Progenitor cell of endocrine pancreas (in vitro differentiated cells): ENCODE results near the gene ARID5B. TPM values are rescaled to one million over a fixed set of nuclear protein-coding genes. Genes with fewer than 3 reads are reported as not detected.
A peak's percentile ranks its signal among the peaks of the same experiment; 100 is the strongest.

Source experiments
- DNase-seq: peaks from one replicate; pipeline ENCODE4 v3.0.0; 2021; ENCODE audit warnings: low spot score; ENCODE audit not compliant: unreplicated experiment
- H3K27ac Mint-ChIP-seq: 2 replicates; pipeline ENCODE4 v1.8.0; 2021; ENCODE audit warnings: mild to moderate bottlenecking, moderate library complexity, mixed read lengths
- H3K27me3 Mint-ChIP-seq: 2 replicates; pipeline ENCODE4 v1.8.0; 2021; ENCODE audit warnings: mixed read lengths
- H3K36me3 Mint-ChIP-seq: 2 replicates; pipeline ENCODE4 v1.8.0; 2022; ENCODE audit warnings: mixed read lengths; ENCODE audit not compliant: insufficient read depth
- H3K4me1 Mint-ChIP-seq: 2 replicates; pipeline ENCODE4 v1.8.0; 2021; ENCODE audit warnings: low read depth, mixed read lengths
- H3K4me3 Mint-ChIP-seq: 2 replicates; pipeline ENCODE4 v1.8.0; 2021; ENCODE audit warnings: low read depth, mild to moderate bottlenecking, moderate library complexity, mixed read lengths
- H3K9me3 Mint-ChIP-seq: 2 replicates; pipeline ENCODE4 v1.8.0; 2021; ENCODE audit warnings: low read depth, mixed read lengths
- CTCF ChIP-seq: fragments of 200-600 bp; sonication (generic); IDR thresholded peaks from one replicate; pipeline ENCODE4 v1.5.0; 2021; ENCODE audit warnings: antibody characterized with exemption, mild to moderate bottlenecking; ENCODE audit not compliant: unreplicated experiment
- total RNA-seq: library from RNA; stranded (reverse); gene quantifications from 2 replicates; pipeline ENCODE4 v1.2.1, GENCODE V29; 2021

ARID5B gene
- total RNA-seq, 1 donor from 2014 or later: 19.7 TPM

- no peak for DNase-seq
- peaks cover 27% of the 10 kb centered on the region for H3K36me3 Mint-ChIP-seq
- no peak for TF ChIP-seq CTCF
- peaks cover 8% of the 10 kb centered on the region for H3K4me1 Mint-ChIP-seq
- H3K4me3 Mint-ChIP-seq: no peak overlapping the region
- no peaks in the 10 kb centered on the region for H3K9me3 Mint-ChIP-seq
- H3K27me3 Mint-ChIP-seq: no peaks in the 10 kb centered on the region
- no peak overlapping the region for H3K27ac Mint-ChIP-seq
Observed at GRCh38 chr10:62073429-62073828, 171.9 kb downstream of the ARID5B start.

GRCh38 chr10:62075414-62075813 is 173.9 kb downstream of the ARID5B start:
- Mint-ChIP-seq H3K27ac (peak overlapping the region; percentile 41), H3K36me3 (peaks cover 28% of the 10 kb centered on the region)

GRCh38 chr10:62075912-62076311 is 174.4 kb downstream of the ARID5B start:
- Mint-ChIP-seq H3K27ac (peak overlapping the region; percentile 20), H3K4me3 (no peak overlapping the region), H3K9me3 (no peaks in the 10 kb centered on the region), H3K27me3 (no peaks in the 10 kb centered on the region), H3K36me3 (peaks cover 28% of the 10 kb centered on the region), H3K4me1 (peaks cover 9% of the 10 kb centered on the region)
- no peak for DNase-seq
- no peak for TF ChIP-seq CTCF

More at GRCh38 chr10:62075414-62075813, 173.9 kb downstream of the ARID5B start:
- H3K9me3 Mint-ChIP-seq: no peaks in the 10 kb centered on the region
- no peak for TF ChIP-seq CTCF
- peaks cover 8% of the 10 kb centered on the region for H3K4me1 Mint-ChIP-seq
- no peak for DNase-seq
- no peaks in the 10 kb centered on the region for H3K27me3 Mint-ChIP-seq
- H3K4me3 Mint-ChIP-seq: no peak overlapping the region

- no peaks in the 10 kb centered on the region for H3K9me3 Mint-ChIP-seq
- peaks cover 20% of the 10 kb centered on the region for H3K36me3 Mint-ChIP-seq
- no peak for TF ChIP-seq CTCF
- H3K4me3 Mint-ChIP-seq: no peak overlapping the region
- H3K4me1 Mint-ChIP-seq: peaks cover 19% of the 10 kb centered on the region
- no peaks in the 10 kb centered on the region for H3K27me3 Mint-ChIP-seq
- DNase-seq: no peak
- peak overlapping the region; percentile 63 for H3K27ac Mint-ChIP-seq
Observed at GRCh38 chr10:62076891-62077290, 175.4 kb downstream of the ARID5B start.

GRCh38 chr10:62077330-62078015 is 176.0 kb downstream of the ARID5B start:
- H3K27ac Mint-ChIP-seq: peak overlapping the region; percentile 9
- H3K27me3 Mint-ChIP-seq: no peaks in the 10 kb centered on the region
- no peaks in the 10 kb centered on the region for H3K9me3 Mint-ChIP-seq
- peaks cover 24% of the 10 kb centered on the region for H3K4me1 Mint-ChIP-seq
- peaks cover 17% of the 10 kb centered on the region for H3K36me3 Mint-ChIP-seq
- H3K4me3 Mint-ChIP-seq: no peak overlapping the region
- no peak for DNase-seq
- no peak for TF ChIP-seq CTCF
